GM23248 (cell line): ENCODE measurements around the gene MAP2. TPM values are rescaled to one million over a fixed set of nuclear protein-coding genes. Genes with fewer than 3 reads are reported as not detected.
A peak's percentile ranks its signal among the peaks of the same experiment; 100 is the strongest.

Experiments
- DNase-seq: peaks from one replicate; pipeline ENCODE4 v3.0.0-alpha.2; 2015
- H2AFZ ChIP-seq: fragments of 200-600 bp; sonication (generic); 2 replicates; pipeline ENCODE4 v1.6.1; 2016; ENCODE audit warnings: antibody characterized with exemption
- H3F3A ChIP-seq: fragments of 200-600 bp; sonication (generic); 2 replicates; pipeline ENCODE4 v1.6.1; 2016; ENCODE audit warnings: mild to moderate bottlenecking, antibody characterized with exemption, mixed run types; ENCODE audit not compliant: insufficient read depth
- H3K27ac ChIP-seq: fragments of 200-600 bp; sonication (generic); 2 replicates; pipeline ENCODE4 v1.5.1; 2016; ENCODE audit warnings: mild to moderate bottlenecking
- H3K27me3 ChIP-seq: fragments of 200-600 bp; sonication (generic); replicated peaks from 2 replicates; pipeline ENCODE4 v1.6.1; 2016; ENCODE audit warnings: mild to moderate bottlenecking; ENCODE audit not compliant: insufficient read depth
- H3K36me3 ChIP-seq: fragments of 200-600 bp; sonication (generic); 2 replicates; pipeline ENCODE4 v1.6.1; 2016; ENCODE audit warnings: low read depth, mild to moderate bottlenecking
- H3K4me1 ChIP-seq: fragments of 200-600 bp; sonication (generic); 2 replicates; pipeline ENCODE4 v1.6.1; 2016; ENCODE audit warnings: mild to moderate bottlenecking; ENCODE audit not compliant: insufficient read depth
- H3K4me2 ChIP-seq: fragments of 200-600 bp; sonication (generic); one replicate; pipeline ENCODE4 v1.6.1; 2016; ENCODE audit warnings: mild to moderate bottlenecking; ENCODE audit not compliant: unreplicated experiment
- H3K4me3 ChIP-seq: fragments of 200-600 bp; sonication (generic); 2 replicates; pipeline ENCODE4 v1.5.1; 2016; ENCODE audit warnings: mild to moderate bottlenecking
- H3K79me2 ChIP-seq: fragments of 200-600 bp; sonication (generic); 2 replicates; pipeline ENCODE4 v1.6.1; 2016; ENCODE audit warnings: mild to moderate bottlenecking; ENCODE audit not compliant: insufficient read depth
- H3K9ac ChIP-seq: fragments of 200-600 bp; sonication (generic); 2 replicates; pipeline ENCODE4 v1.6.1; 2016; ENCODE audit warnings: mild to moderate bottlenecking
- H3K9me2 ChIP-seq: fragments of 200-600 bp; sonication (generic); 2 replicates; pipeline ENCODE4 v1.6.1; 2016; ENCODE audit warnings: mixed run types, mild to moderate bottlenecking, moderate library complexity; ENCODE audit not compliant: insufficient read depth
- H3K9me3 ChIP-seq: fragments of 200-600 bp; sonication (generic); one replicate; pipeline ENCODE4 v1.6.1; 2017; ENCODE audit warnings: low read depth
- H4K20me1 ChIP-seq: fragments of 200-600 bp; sonication (generic); 2 replicates; pipeline ENCODE4 v1.6.0; 2016; ENCODE audit not compliant: insufficient read depth
- EZH2 ChIP-seq: fragments of 200-600 bp; sonication (generic); IDR thresholded peaks from 2 replicates; pipeline ENCODE4 v1.6.1; 2018; ENCODE audit warnings: antibody characterized with exemption, mild to moderate bottlenecking; ENCODE audit not compliant: insufficient read depth, poor library complexity, severe bottlenecking
- EZH2phosphoT487 ChIP-seq: fragments of 200-600 bp; sonication (generic); IDR thresholded peaks from 2 replicates; pipeline ENCODE4 v1.6.1; 2018; ENCODE audit warnings: antibody characterized with exemption, moderate library complexity, mild to moderate bottlenecking, low read depth; ENCODE audit not compliant: insufficient read depth
- WGBS, 2 experiments: methylation state at CpG; one replicate each; pipeline ENCODE4 v1.1.6; 2015 to 2017; ENCODE audit warnings: low lambda C conversion rate in 2 of 2, low coverage in 1 of 2; ENCODE audit errors: missing lambda C conversion rate in 2 of 2; 5-methylcytosine and 5-hydroxymethylcytosine counted together
- in situ Hi-C: fragments of 300-500 bp; cut with MboI; formaldehyde crosslinking; loops from 2 replicates; pipeline ENCODE4 v1.15.0; 2020
- polyA plus RNA-seq: library from polyadenylated mRNA; unstranded; fragments of >200 nt; fragmentation: Nextera tagmentation; extraction: Ambion mirVana; gene quantifications from 2 replicates; pipeline ENCODE4 v1.2.1, GENCODE V29; 2016
- total RNA-seq: library from RNA; depleted of rRNA; stranded (reverse); fragments of >200 nt; shearing (Covaris generic); gene quantifications from 2 replicates; pipeline ENCODE4 v1.2.3, GENCODE V29; 2014

Gene MAP2
- total and polyA plus RNA-seq, 2 experiments from 2014 or later, result 1.1 to 7.6 TPM

DNA sequence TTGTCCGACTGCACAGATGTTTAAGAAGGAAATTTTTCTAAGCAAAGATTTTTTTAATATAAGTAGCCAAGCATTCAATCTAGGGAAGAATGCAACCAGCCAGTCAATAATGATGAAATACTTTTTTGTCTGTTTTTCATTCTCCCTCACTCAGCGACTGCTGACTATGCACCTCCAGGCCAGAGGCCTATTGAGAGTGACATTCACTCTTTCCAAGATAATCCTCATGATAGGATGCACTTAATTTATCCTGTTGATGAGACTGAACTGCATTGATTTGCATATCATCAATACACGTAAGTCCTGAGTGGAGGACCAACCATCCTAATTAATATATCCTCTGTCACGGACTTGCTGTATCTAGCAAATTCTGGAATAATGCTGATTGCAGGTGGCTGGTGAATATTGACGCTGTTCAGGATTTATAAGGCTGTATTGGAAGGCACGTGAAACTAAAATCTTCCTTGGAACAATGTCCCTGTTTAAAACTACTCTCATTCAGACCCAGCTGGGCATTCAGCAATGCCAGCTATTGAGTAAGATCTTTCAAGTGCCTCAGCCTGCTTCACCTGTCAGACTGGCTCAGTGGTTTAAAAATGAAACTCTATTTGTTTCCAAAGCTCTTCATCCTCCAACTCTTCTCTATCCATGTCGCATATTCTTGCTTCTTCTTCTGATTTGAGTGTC is 142.2 kb downstream of the MAP2 start:
- in situ Hi-C loops, result no loop called here
- H3K9ac ChIP-seq, result no peak overlapping the region
- H4K20me1 ChIP-seq, result no peaks in the 10 kb centered on the region
- no peaks in the 10 kb centered on the region for H3K36me3 ChIP-seq
- no peak overlapping the region for H2AFZ ChIP-seq
- no peak for DNase-seq
- WGBS, 2 experiments, result 73 to 78% methylated on average over 7 of the region's 7 CpGs
- no peak overlapping the region for H3K4me2 ChIP-seq
- TF ChIP-seq EZH2phosphoT487, result no peak
- no peak for TF ChIP-seq EZH2
- H3K9me3 ChIP-seq, result no peaks in the 10 kb centered on the region
- no peaks in the 10 kb centered on the region for H3K79me2 ChIP-seq
- H3K27me3 ChIP-seq, result no peaks in the 10 kb centered on the region
- H3F3A ChIP-seq, result no peaks in the 10 kb centered on the region
- H3K4me1 ChIP-seq, result no peaks in the 10 kb centered on the region
- H3K9me2 ChIP-seq, result no peaks in the 10 kb centered on the region
- no peak overlapping the region for H3K4me3 ChIP-seq
- H3K27ac ChIP-seq, result no peak overlapping the region

DNA sequence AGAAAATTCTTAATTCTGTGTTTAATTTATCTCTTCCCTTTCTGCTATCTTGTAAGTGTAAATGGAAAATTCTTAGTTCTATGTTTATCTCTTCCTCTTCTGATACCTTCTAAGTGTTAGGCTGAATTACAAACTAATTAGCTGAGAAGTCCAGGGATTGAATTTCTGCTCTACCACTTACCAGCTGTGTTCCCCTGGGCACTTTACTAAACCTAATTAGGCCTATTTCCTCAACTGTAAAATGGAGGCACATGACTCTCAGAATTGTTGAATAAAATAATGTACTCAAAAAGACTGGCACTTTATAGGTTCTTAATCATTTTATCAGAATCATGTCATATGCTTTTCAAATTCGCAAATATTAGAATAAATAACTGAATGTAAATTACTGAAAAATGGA is 146.3 kb downstream of the MAP2 start:
- WGBS, 2 experiments, result 64 to 74% methylated on average over 1 of the region's 1 CpG
- H3K4me1 ChIP-seq, result no peaks in the 10 kb centered on the region
- H4K20me1 ChIP-seq, result no peaks in the 10 kb centered on the region
- H2AFZ ChIP-seq, result no peak overlapping the region
- no peak overlapping the region for H3K4me3 ChIP-seq
- H3F3A ChIP-seq, result no peaks in the 10 kb centered on the region
- no peaks in the 10 kb centered on the region for H3K36me3 ChIP-seq
- DNase-seq, result no peak
- no peaks in the 10 kb centered on the region for H3K27me3 ChIP-seq
- no peak overlapping the region for H3K9ac ChIP-seq
- TF ChIP-seq EZH2, result no peak
- TF ChIP-seq EZH2phosphoT487, result no peak
- no peak overlapping the region for H3K4me2 ChIP-seq
- no peaks in the 10 kb centered on the region for H3K79me2 ChIP-seq
- H3K27ac ChIP-seq, result no peak overlapping the region
- H3K9me2 ChIP-seq, result no peaks in the 10 kb centered on the region
- in situ Hi-C loops, result no loop called here
- H3K9me3 ChIP-seq, result no peaks in the 10 kb centered on the region

DNA sequence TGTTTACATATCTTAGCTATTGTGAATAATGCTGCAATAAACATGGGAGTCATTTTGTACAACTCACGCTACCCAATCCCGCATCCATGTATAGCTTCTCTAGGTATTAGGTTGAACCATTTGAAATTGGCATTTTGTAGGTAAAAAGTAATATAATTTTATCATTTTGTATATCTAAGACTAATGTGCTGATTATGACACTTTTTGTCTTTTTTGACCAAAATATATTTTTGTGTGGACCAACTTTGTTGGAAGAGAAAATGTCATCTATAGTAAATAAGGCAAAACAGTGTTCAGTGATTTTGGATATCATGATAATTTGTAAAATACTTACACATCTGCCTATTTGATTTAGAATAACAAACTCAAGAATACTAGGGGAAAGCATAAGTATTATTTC is 150.7 kb downstream of the MAP2 start:
- Histone ChIP-seq H3K9me2 (no peaks in the 10 kb centered on the region), H3K36me3 (no peaks in the 10 kb centered on the region), H3K9ac (no peak overlapping the region), H3K4me1 (no peaks in the 10 kb centered on the region), H2AFZ (no peak overlapping the region), H3K27me3 (no peaks in the 10 kb centered on the region), H4K20me1 (no peaks in the 10 kb centered on the region), H3K4me3 (no peak overlapping the region), H3K4me2 (no peak overlapping the region), H3K79me2 (no peaks in the 10 kb centered on the region), H3F3A (no peaks in the 10 kb centered on the region), H3K9me3 (no peaks in the 10 kb centered on the region), H3K27ac (no peak overlapping the region)
- TF ChIP-seq EZH2 (no peak), EZH2phosphoT487 (no peak)
- no peak for DNase-seq
- WGBS, 2 experiments, result 96 to 100% methylated on average over 2 of the region's 2 CpGs
- in situ Hi-C loops, result no loop called here

DNA sequence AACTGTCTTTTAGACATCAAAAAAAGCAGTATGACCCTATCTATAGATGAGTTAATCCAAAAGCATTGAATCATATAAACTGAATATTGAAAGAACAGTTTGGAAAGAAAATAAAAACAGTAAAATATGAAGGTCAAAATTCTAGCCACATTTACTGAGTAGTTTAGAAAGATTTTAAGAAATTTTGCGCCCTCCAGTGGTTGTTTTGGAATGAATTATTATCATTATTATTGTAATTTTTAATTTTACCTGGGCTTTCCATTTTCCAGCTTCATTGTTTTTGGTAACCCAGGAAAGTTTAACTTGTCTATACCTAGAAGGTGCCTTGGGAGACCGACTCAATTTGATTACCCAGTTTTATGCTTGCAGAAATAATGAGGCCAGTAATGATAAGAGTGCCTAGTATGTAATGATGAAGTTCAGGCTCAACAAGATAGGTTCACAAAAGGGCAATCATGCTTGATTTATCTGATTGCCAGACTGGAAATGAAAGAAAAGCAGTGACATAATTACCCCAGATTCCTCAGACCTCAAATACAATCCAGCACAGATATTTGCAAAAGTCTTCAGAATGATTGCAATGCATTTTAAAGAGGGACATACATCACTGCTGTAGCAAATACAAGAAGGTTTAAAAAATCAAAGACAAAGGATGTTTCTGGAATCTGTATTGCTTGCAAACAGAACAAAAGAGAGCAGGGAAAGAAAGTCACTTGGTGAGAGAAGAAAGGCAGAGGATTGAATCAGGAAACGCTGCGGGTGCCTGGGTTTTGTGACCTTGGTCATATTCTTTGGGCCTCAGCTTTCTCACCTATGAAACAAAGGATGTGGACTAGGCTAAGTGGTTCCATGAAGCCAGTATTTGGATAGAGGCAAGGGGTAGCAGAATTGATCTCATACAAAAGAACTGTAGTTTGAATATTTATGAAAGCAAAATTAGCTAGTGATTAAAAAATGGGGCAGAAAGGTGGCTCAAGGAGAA is 153.8 kb downstream of the MAP2 start:
- Histone ChIP-seq H4K20me1 (no peaks in the 10 kb centered on the region), H3K27me3 (no peaks in the 10 kb centered on the region), H3K27ac (no peak overlapping the region), H3F3A (no peaks in the 10 kb centered on the region), H3K9ac (no peak overlapping the region), H3K4me3 (no peak overlapping the region), H3K4me2 (no peak overlapping the region), H3K36me3 (no peaks in the 10 kb centered on the region), H3K9me2 (no peaks in the 10 kb centered on the region), H3K4me1 (no peaks in the 10 kb centered on the region), H3K79me2 (no peaks in the 10 kb centered on the region), H3K9me3 (no peaks in the 10 kb centered on the region), H2AFZ (no peak overlapping the region)
- TF ChIP-seq EZH2 (no peak), EZH2phosphoT487 (no peak)
- peak; percentile 59 for DNase-seq
- WGBS, 2 experiments, result 58 to 65% methylated on average over 4 of the region's 4 CpGs
- in situ Hi-C loops, result no loop called here
